Lower leg skin (tissue), 3 donors: ENCODE data around the gene LKAAEAR1.

ENCODE experiments used
- CTCF ChIP-seq, 3 donors: fragments of 450-650 bp; IDR thresholded peaks; one replicate each; pipeline ENCODE4 v1.5.1; 2016; ENCODE audit warnings: antibody characterized with exemption in 3 of 3, mild to moderate bottlenecking in 3 of 3, moderate library complexity in 2 of 3
- POLR2A ChIP-seq, 2 donors: fragments of 450-650 bp; IDR thresholded peaks; one replicate each; pipeline ENCODE4 v1.6.1; 2016 to 2017; ENCODE audit warnings: antibody characterized with exemption in 2 of 2, mild to moderate bottlenecking in 1 of 2, moderate library complexity in 1 of 2

GRCh38 chr20:64071341-64072332 lies 12.6 kb downstream of the LKAAEAR1 start:
- TF ChIP-seq CTCF (IDR thresholded peaks at IDR 0.05) (no peak), POLR2A (IDR thresholded peaks at IDR 0.05) (no peak)
